Fibroblast of skin of right biceps (primary cell): ENCODE results near the gene RIPK3.
"Not testable (repeated sequence)": the region's sequence is repeated elsewhere in the genome, so short reads cannot be mapped to it uniquely, and the experiment has no call there.

Experiments used
- DNase-seq: peaks from one replicate; pipeline ENCODE4 v3.0.0-alpha.2; 2013

Gene RIPK3

GRCh38 chr14:24343795-24344660 lies 4.2 kb upstream of the RIPK3 start:
- no peak for DNase-seq

- DNase-seq = no peak
These were observed 3.1 kb upstream of the RIPK3 start for GRCh38 chr14:24342889-24343288.

GRCh38 chr14:24340606-24341005 lies 815 bp upstream of the RIPK3 start:
- DNase-seq = no peak

GRCh38 chr14:24338843-24339242 lies 948 bp downstream of the RIPK3 start:
- no peak for DNase-seq

GRCh38 chr14:24337824-24338175 lies 2.0 kb downstream of the RIPK3 start:
- no peak for DNase-seq

GRCh38 chr14:24337144-24337823 lies 2.5 kb downstream of the RIPK3 start:
- no peak for DNase-seq

- DNase-seq = no peak
These were observed 4.2 kb downstream of the RIPK3 start for GRCh38 chr14:24335461-24336171.

- DNase-seq = no peak
These were observed 5.1 kb downstream of the RIPK3 start, which contains the start of gene ADCY4 for GRCh38 chr14:24334431-24335291. TSS of gene ADCY4 (minus strand) at chr14:24335071. CDS start at chr14:24334652, 419 bp downstream.

- DNase-seq = peak; percentile 64
These were observed 7.4 kb downstream of the RIPK3 start for GRCh38 chr14:24332268-24332993.

GRCh38 chr14:24331731-24332267 lies 8.0 kb downstream of the RIPK3 start:
- DNase-seq = no peak

GRCh38 chr14:24330973-24331674 lies 8.7 kb downstream of the RIPK3 start:
- no peak for DNase-seq

- DNase-seq = no peak
These were observed 10.1 kb downstream of the RIPK3 start for GRCh38 chr14:24329736-24330135.

GRCh38 chr14:24329073-24329663 lies 10.6 kb downstream of the RIPK3 start:
- DNase-seq = no peak

GRCh38 chr14:24327914-24328313 lies 11.9 kb downstream of the RIPK3 start:
- not testable (repeated sequence) for DNase-seq

- DNase-seq = no peak
These were observed 12.5 kb downstream of the RIPK3 start for GRCh38 chr14:24327303-24327702.

GRCh38 chr14:24325963-24326362 lies 13.8 kb downstream of the RIPK3 start:
- no peak for DNase-seq

- DNase-seq = no peak
These were observed 14.7 kb downstream of the RIPK3 start for GRCh38 chr14:24325041-24325530.

- DNase-seq = no peak
These were observed 15.8 kb downstream of the RIPK3 start for GRCh38 chr14:24324024-24324423.

- no peak for DNase-seq
These were observed 16.4 kb downstream of the RIPK3 start for GRCh38 chr14:24323341-24323740.

GRCh38 chr14:24322672-24323071 lies 17.1 kb downstream of the RIPK3 start:
- DNase-seq = no peak
